ENCODE data around the gene ODAPH.

- TF ChIP-seq CTCF (IDR thresholded peaks at IDR 0.05) (no peak), POLR2A (IDR thresholded peaks at IDR 0.05) (no peak)
These were observed 37.5 kb downstream of the ODAPH start for GRCh38 chr4:75593393-75593792.

All from heart left ventricle (tissue), 13 donors.